B cell (primary cell): ENCODE measurements around the gene HOXA9. TPM values are rescaled to one million over a fixed set of nuclear protein-coding genes. Genes with fewer than 3 reads are reported as not detected.
A peak's percentile ranks its signal among the peaks of the same experiment; 100 is the strongest.

ENCODE experiments used
- ATAC-seq: fragments of 200-7000 bp; cut with Tn5 transposase; one replicate; pipeline ENCODE4 v1.10.0; 2021; ENCODE audit warnings: low read depth, mild to moderate bottlenecking, moderate number of reproducible peaks, moderate library complexity
- CTCF ChIA-PET: fragments of 350-600 bp; sonication (Branson Sonifier 250); formaldehyde crosslinking; loops from one replicate; lab custom pipeline; 2021; ENCODE audit warnings: antibody characterized with exemption, inconsistent platforms; lab: Charles Lee
- POLR2A ChIA-PET: fragments of 350-600 bp; sonication (Branson Sonifier 250); formaldehyde crosslinking; loops from one replicate; lab custom pipeline; 2021; ENCODE audit warnings: antibody characterized with exemption; lab: Charles Lee
- DNase-seq: peaks from one replicate; pipeline ENCODE4 v3.0.0; 2013
- H2AFZ ChIP-seq: 2 replicates; pipeline ENCODE4 v1.6.1; 2012; ENCODE audit warnings: mild to moderate bottlenecking, low read depth, low read length; ENCODE audit not compliant: insufficient read depth, poor library complexity, severe bottlenecking
- H3K27ac ChIP-seq, 2 donors: 1 replicate in 1 of 2; 2 replicates in 1 of 2; pipeline ENCODE4 v1.5.1; 2012 to 2013; ENCODE audit warnings: low read length in 2 of 2, mild to moderate bottlenecking in 2 of 2, moderate library complexity in 1 of 2
- H3K27me3 ChIP-seq, 4 experiments: fragments of 200-600 bp in 1 of 4; sonication (generic) in 1 of 4; replicated peaks in 1 of 4; 1 replicate in 2 of 4; 2 replicates in 2 of 4; pipeline versions ENCODE4 v1.6.1 to v1.7.0; 2013 to 2016; ENCODE audit warnings: low read length in 3 of 4, mild to moderate bottlenecking in 2 of 4, mixed read lengths in 1 of 4, moderate library complexity in 1 of 4; ENCODE audit not compliant: insufficient read depth in 4 of 4, control insufficient read depth in 3 of 4; ENCODE audit errors: control extremely low read depth in 1 of 4
- H3K36me3 ChIP-seq, 2 experiments: replicated peaks in 1 of 2; 1 replicate in 1 of 2; 2 replicates in 1 of 2; pipeline versions ENCODE4 v1.6.1 to v1.7.1; 2013; ENCODE audit warnings: low read length in 1 of 2; ENCODE audit not compliant: insufficient read depth in 2 of 2, control insufficient read depth in 1 of 2; ENCODE audit errors: control extremely low read depth in 1 of 2, extremely low read depth in 1 of 2
- H3K4me1 ChIP-seq, 2 donors: fragments of 200-600 bp in 1 of 2; sonication (generic) in 1 of 2; 1 replicate in 1 of 2; 2 replicates in 1 of 2; pipeline versions ENCODE4 v1.5.1 to v1.6.1; 2013 to 2017; ENCODE audit warnings: low read length in 2 of 2; ENCODE audit not compliant: control insufficient read depth in 2 of 2, insufficient read depth in 2 of 2
- H3K4me2 ChIP-seq: replicated peaks from 2 replicates; pipeline ENCODE3; 2012; ENCODE audit warnings: mild to moderate bottlenecking, low read depth, low read length; ENCODE audit not compliant: poor library complexity, severe bottlenecking
- H3K4me3 ChIP-seq, 5 experiments: fragments of 200-600 bp in 1 of 5; sonication (generic) in 1 of 5; 1 replicate in 3 of 5; 2 replicates in 2 of 5; pipeline versions ENCODE4 v1.5.1 to v1.7.0; 2011 to 2016; ENCODE audit warnings: low read length in 4 of 5, mild to moderate bottlenecking in 4 of 5, low read depth in 2 of 5, control low read depth in 1 of 5, moderate library complexity in 1 of 5; ENCODE audit not compliant: insufficient read depth in 1 of 5; ENCODE audit errors: control extremely low read depth in 1 of 5, extremely low read depth in 1 of 5
- H3K79me2 ChIP-seq: fragments of 200-600 bp; sonication (generic); one replicate; pipeline ENCODE4 v1.6.0; 2016; ENCODE audit warnings: low read length; ENCODE audit not compliant: control insufficient read depth, insufficient read depth
- H3K9ac ChIP-seq: fragments of 200-600 bp; sonication (generic); 2 replicates; pipeline ENCODE4 v1.6.1; 2017; ENCODE audit warnings: mild to moderate bottlenecking, low read length, moderate library complexity
- H3K9me3 ChIP-seq, 3 donors: one replicate each; pipeline versions ENCODE4 v1.6.1 to v1.7.1; 2013; ENCODE audit warnings: low read length in 2 of 3; ENCODE audit not compliant: control insufficient read depth in 2 of 3, insufficient read depth in 1 of 3; ENCODE audit errors: control extremely low read depth in 1 of 3
- H4K20me1 ChIP-seq: 2 replicates; pipeline ENCODE4 v1.6.0; 2012; ENCODE audit warnings: mild to moderate bottlenecking, low read length; ENCODE audit not compliant: insufficient read depth, control insufficient read depth, poor library complexity, severe bottlenecking
- H3K27ac Mint-ChIP-seq: one replicate; pipeline ENCODE4 v1.8.0; 2021; ENCODE audit warnings: mixed read lengths
- H3K27me3 Mint-ChIP-seq: one replicate; pipeline ENCODE4 v1.8.0; 2021; ENCODE audit warnings: mixed read lengths
- H3K4me1 Mint-ChIP-seq: one replicate; pipeline ENCODE4 v1.8.0; 2021; ENCODE audit warnings: mixed read lengths
- H3K4me3 Mint-ChIP-seq: one replicate; pipeline ENCODE4 v1.8.0; 2021; ENCODE audit warnings: mixed read lengths
- H3K9me3 Mint-ChIP-seq: one replicate; pipeline ENCODE4 v1.8.0; 2022; ENCODE audit warnings: mixed read lengths; ENCODE audit not compliant: insufficient read depth
- CTCF ChIP-seq: fragments of 200-600 bp; IDR thresholded peaks from one replicate; pipeline ENCODE4 v1.8.0; 2022; ENCODE audit warnings: antibody characterized with exemption, mild to moderate bottlenecking
- EZH2 ChIP-seq: IDR thresholded peaks from 2 replicates; pipeline ENCODE4 v1.6.1; 2012; ENCODE audit warnings: borderline replicate concordance, low read depth, mild to moderate bottlenecking, moderate library complexity, low read length; ENCODE audit not compliant: insufficient read depth, poor library complexity, severe bottlenecking
- WGBS: methylation state at CpG from one replicate; pipeline ENCODE4 v1.1.5; 2013; ENCODE audit warnings: missing lambda C conversion rate; ENCODE audit not compliant: insufficient coverage; 5-methylcytosine and 5-hydroxymethylcytosine counted together
- intact Hi-C: fragments of 100-400 bp; cut with micrococcal nuclease; formaldehyde crosslinking; loops from one replicate; pipeline ENCODE4 v1.10.0; 2022
- polyA plus RNA-seq: library from polyadenylated mRNA; depleted of rRNA; stranded (reverse); fragments of >200 nt; gene quantifications from 2 replicates; pipeline ENCODE4 v1.2.3, GENCODE V29; 2012
- total RNA-seq, 2 donors: library from RNA; stranded (reverse); fragments of 120-200 nt in 1 of 2; gene quantifications; 1 replicate in 1 of 2; 2 replicates in 1 of 2; pipeline versions ENCODE4 v1.2.3 to v1.2.4, GENCODE V29; 2013 to 2022

HOXA9 gene
- total and polyA plus RNA-seq, 2 donors (not counting 1 experiment from before 2014, with no cell fraction given): 0.07 TPM; not detected in 1

DNA sequence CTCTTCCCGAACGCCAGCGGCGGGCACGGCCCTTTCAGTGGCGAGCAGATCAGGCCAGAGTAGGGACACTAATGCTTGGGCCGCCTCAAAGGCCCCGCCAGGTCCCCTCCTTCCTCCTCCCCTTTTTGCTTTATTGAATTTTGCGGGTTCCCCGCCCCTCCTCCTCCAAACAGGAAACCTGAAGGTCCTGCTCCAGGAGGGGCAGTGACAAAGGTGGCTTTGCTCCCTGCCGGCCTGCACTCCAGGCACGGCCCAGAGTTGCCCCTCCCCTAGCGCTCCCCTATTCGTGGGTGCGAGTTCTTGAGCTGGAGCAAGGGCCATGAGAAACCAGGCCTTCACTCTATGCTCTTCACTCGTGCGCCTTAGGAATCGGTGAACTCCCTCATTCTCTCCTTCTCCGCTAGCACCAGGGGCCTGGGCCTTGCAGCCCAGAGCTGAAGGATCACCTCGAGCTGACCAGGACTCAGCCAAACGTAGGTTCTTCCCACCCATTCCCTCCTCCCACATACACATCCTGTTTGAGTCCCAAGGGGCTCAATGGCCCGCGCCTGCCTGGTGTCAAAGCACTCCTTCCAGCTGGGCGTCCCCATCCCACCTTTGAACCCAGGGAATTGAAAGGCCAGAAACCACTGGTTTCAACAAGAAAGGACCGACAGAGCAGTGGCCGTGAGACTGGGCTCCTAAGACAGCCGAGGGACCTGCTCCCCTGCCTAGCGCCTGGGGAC, 17.1 kb downstream of the HOXA9 start:
- TF ChIP-seq CTCF: no peak
- TF ChIP-seq EZH2: no peak
- H4K20me1 ChIP-seq: peaks cover 7% of the 10 kb centered on the region
- peaks cover 48 to 55% of the 10 kb centered on the region in 2 donors for H3K4me1 ChIP-seq
- CTCF ChIA-PET: interaction anchor here (0.7 to 6.9 kb wide), 11 partner anchors 14 to 752 kb away, joined by 3 to 52 read pairs (median 4); no protein-coding TSS in a partner anchor
- H3K4me3 ChIP-seq: peak overlapping the region in 3 of 5 experiments; percentile 2 to 30 (median 27)
- 4% methylated on average over 28 of the region's 28 CpGs for WGBS
- Mint-ChIP-seq H3K4me1 (peaks cover 33% of the 10 kb centered on the region), H3K27me3 (peaks cover 62% of the 10 kb centered on the region), H3K4me3 (peak overlapping the region; percentile 80), H3K9me3 (no peaks in the 10 kb centered on the region), H3K27ac (peak overlapping the region; percentile 20)
- ATAC-seq: no peak
- peaks cover 0 to 92% (median 67%) of the 10 kb centered on the region in 4 experiments for H3K27me3 ChIP-seq
- POLR2A ChIA-PET: interaction anchor here (0.6 kb wide), 1 partner anchor 1289 kb away, joined by 6 read pairs; no protein-coding TSS in a partner anchor
- H3K79me2 ChIP-seq: no peaks in the 10 kb centered on the region
- H3K9ac ChIP-seq: peak overlapping the region; percentile 50
- intact Hi-C loops: no loop called here
- H2AFZ ChIP-seq: no peak overlapping the region
- DNase-seq: peak; percentile 35
- H3K9me3 ChIP-seq: peaks cover 0 to 82% (median 0%) of the 10 kb centered on the region in 3 donors
- no peaks in the 10 kb centered on the region for H3K36me3 ChIP-seq
- peak overlapping the region; percentile 69 for H3K4me2 ChIP-seq
- H3K27ac ChIP-seq: no peak overlapping the region
